ENCODE data around the gene TRPV6.

GRCh38 chr7:142908290-142908689, 22.7 kb upstream of the TRPV6 start:
- TF ChIP-seq POLR2A (IDR thresholded peaks at IDR 0.05; ENCODE audit: low read length) (no peak), GATA1 (IDR thresholded peaks at IDR 0.05; ENCODE audit: low read depth, low read length) (no peak)
